ENCODE measurements around the gene SNAP91.
"Not testable (repeated sequence)": the region's sequence is repeated elsewhere in the genome, so short reads cannot be mapped to it uniquely, and the experiment has no call there.

Gene SNAP91

GRCh38 chr6:83551748-83552147 lies 157.2 kb downstream of the SNAP91 start:
- not testable (repeated sequence) for DNase-seq (ENCODE audit: low read depth in 2 of 2, low spot score in 1 of 2)

- not testable (repeated sequence) for DNase-seq (ENCODE audit: low read depth in 2 of 2, low spot score in 1 of 2)
Observed at GRCh38 chr6:83550482-83550881, 158.4 kb downstream of the SNAP91 start.

- no peak for DNase-seq (ENCODE audit: low read depth in 2 of 2, low spot score in 1 of 2)
Observed at GRCh38 chr6:83546636-83547035, 162.3 kb downstream of the SNAP91 start.

GRCh38 chr6:83539678-83540077 lies 169.2 kb downstream of the SNAP91 start:
- no peak for DNase-seq (ENCODE audit: low read depth in 2 of 2, low spot score in 1 of 2)

GRCh38 chr6:83536647-83537589 lies 172.0 kb downstream of the SNAP91 start:
- no peak for DNase-seq (ENCODE audit: low read depth in 2 of 2, low spot score in 1 of 2)

GRCh38 chr6:83536034-83536646 lies 172.8 kb downstream of the SNAP91 start:
- peak; percentile 5 to 11 for DNase-seq (ENCODE audit: low read depth in 2 of 2, low spot score in 1 of 2)

GRCh38 chr6:83518816-83519480 lies 190.0 kb downstream of the SNAP91 start:
- DNase-seq (ENCODE audit: low read depth in 2 of 2, low spot score in 1 of 2) = no peak

GRCh38 chr6:83517500-83517899 lies 191.4 kb downstream of the SNAP91 start:
- DNase-seq (ENCODE audit: low read depth in 2 of 2, low spot score in 1 of 2) = no peak

- no peak for DNase-seq (ENCODE audit: low read depth in 2 of 2, low spot score in 1 of 2)
Observed at GRCh38 chr6:83514866-83515466, 193.9 kb downstream of the SNAP91 start.

GRCh38 chr6:83514466-83514865 lies 194.4 kb downstream of the SNAP91 start:
- DNase-seq (ENCODE audit: low read depth in 2 of 2, low spot score in 1 of 2) = no peak

- DNase-seq (ENCODE audit: low read depth in 2 of 2, low spot score in 1 of 2) = no peak
Observed at GRCh38 chr6:83511901-83512681, 196.8 kb downstream of the SNAP91 start, which contains the start of gene PRSS35. PRSS35 (plus strand) TSS chr6:83512534; CDS start chr6:83523442, 10,908 bp downstream.

GRCh38 chr6:83511266-83511665 lies 197.6 kb downstream of the SNAP91 start:
- DNase-seq (ENCODE audit: low read depth in 2 of 2, low spot score in 1 of 2) = no peak

- DNase-seq (ENCODE audit: low read depth in 2 of 2, low spot score in 1 of 2) = no peak
Observed at GRCh38 chr6:83510791-83511190, 198.1 kb downstream of the SNAP91 start.

GRCh38 chr6:83509441-83509840 lies 199.5 kb downstream of the SNAP91 start:
- no peak for DNase-seq (ENCODE audit: low read depth in 2 of 2, low spot score in 1 of 2)

GRCh38 chr6:83505356-83505755 lies 203.5 kb downstream of the SNAP91 start:
- no peak for DNase-seq (ENCODE audit: low read depth in 2 of 2, low spot score in 1 of 2)
